ENCODE measurements around the gene RARA.

Gene RARA

GRCh38 chr17:40309031-40309948, at the start of gene RARA:
RARA (plus strand) TSS chr17:40309180; CDS start chr17:40331219, 22,039 bp downstream.
- peak; percentile 61 to 70 for DNase-seq

- no peak for DNase-seq
Observed at GRCh38 chr17:40259505-40259904, 49.5 kb upstream of the RARA start.

GRCh38 chr17:40260528-40260927, 48.5 kb upstream of the RARA start:
- DNase-seq, result no peak

- no peak for DNase-seq
Observed at GRCh38 chr17:40264458-40265185, 44.4 kb upstream of the RARA start.

GRCh38 chr17:40265337-40265736, 43.6 kb upstream of the RARA start:
- no peak for DNase-seq

GRCh38 chr17:40266882-40267281, 42.1 kb upstream of the RARA start:
- DNase-seq, result no peak

- no peak for DNase-seq
Observed at GRCh38 chr17:40268141-40268712, 40.8 kb upstream of the RARA start.

GRCh38 chr17:40278414-40278813, 30.6 kb upstream of the RARA start:
- no peak for DNase-seq

GRCh38 chr17:40279402-40279801, 29.6 kb upstream of the RARA start:
- DNase-seq, result no peak

- DNase-seq, result no peak
Observed at GRCh38 chr17:40281663-40282062, 27.3 kb upstream of the RARA start.

GRCh38 chr17:40283662-40284061, 25.3 kb upstream of the RARA start:
- DNase-seq, result no peak

- no peak for DNase-seq
Observed at GRCh38 chr17:40284085-40284713, 24.8 kb upstream of the RARA start.

GRCh38 chr17:40286473-40286872, 22.5 kb upstream of the RARA start:
- DNase-seq, result no peak

- no peak for DNase-seq
Observed at GRCh38 chr17:40287159-40287493, 21.9 kb upstream of the RARA start.

GRCh38 chr17:40287494-40288369, 21.2 kb upstream of the RARA start, which contains the start of gene CDC6:
CDC6 (plus strand) TSS chr17:40287879; CDS start chr17:40289421, 1,542 bp downstream.
- DNase-seq, result peak; percentile 96

- no peak for DNase-seq
Observed at GRCh38 chr17:40290629-40291280, 18.2 kb upstream of the RARA start.

- DNase-seq, result no peak
Observed at GRCh38 chr17:40291281-40291664, 17.7 kb upstream of the RARA start.

GRCh38 chr17:40293363-40293762, 15.6 kb upstream of the RARA start:
- no peak for DNase-seq

- no peak for DNase-seq
Observed at GRCh38 chr17:40295488-40296436, 13.2 kb upstream of the RARA start.

- no peak for DNase-seq
Observed at GRCh38 chr17:40297511-40297910, 11.5 kb upstream of the RARA start.

Measured in cerebellar nuclear complex (tissue), 1 donor.